HUES48 (cell line): ENCODE results near the gene NCK2.

Experiments used
- H3K27ac ChIP-seq: one replicate; pipeline ENCODE4 v1.7.0; 2013; ENCODE audit warnings: low read depth, low read length, inconsistent platforms
- H3K27me3 ChIP-seq: 2 replicates; pipeline ENCODE4 v1.6.1; 2013; ENCODE audit warnings: mild to moderate bottlenecking, low read length; ENCODE audit not compliant: control insufficient read depth, insufficient read depth
- H3K36me3 ChIP-seq: 2 replicates; pipeline ENCODE4 v1.6.1; 2013; ENCODE audit warnings: low read length; ENCODE audit not compliant: control insufficient read depth, insufficient read depth
- H3K4me1 ChIP-seq: 2 replicates; pipeline ENCODE4 v1.6.1; 2013; ENCODE audit warnings: mild to moderate bottlenecking, low read length; ENCODE audit not compliant: control insufficient read depth, insufficient read depth
- H3K4me3 ChIP-seq: 2 replicates; pipeline ENCODE4 v1.5.1; 2013; ENCODE audit warnings: mild to moderate bottlenecking, low read depth, low read length
- H3K9ac ChIP-seq: 2 replicates; pipeline ENCODE4 v1.6.1; 2013; ENCODE audit warnings: mild to moderate bottlenecking, low read depth, low read length, moderate library complexity
- H3K9me3 ChIP-seq: 2 replicates; pipeline ENCODE4 v1.6.1; 2013; ENCODE audit warnings: low read length; ENCODE audit not compliant: control insufficient read depth, insufficient read depth

The NCK2 gene

GRCh38 chr2:105853354-105854088, 108.8 kb downstream of the NCK2 start:
- Histone ChIP-seq H3K9me3 (no peaks in the 10 kb centered on the region), H3K27ac (no peak overlapping the region), H3K9ac (no peak overlapping the region), H3K4me1 (peaks cover 17% of the 10 kb centered on the region), H3K36me3 (peaks cover 7% of the 10 kb centered on the region; the same call in 1 of the 2 replicates), H3K4me3 (no peak overlapping the region), H3K27me3 (no peaks in the 10 kb centered on the region)

GRCh38 chr2:105854972-105855371, 110.3 kb downstream of the NCK2 start:
- Histone ChIP-seq H3K4me3 (no peak overlapping the region), H3K27ac (no peak overlapping the region), H3K36me3 (peaks cover 7% of the 10 kb centered on the region; the same call in 1 of the 2 replicates)

GRCh38 chr2:105856581-105856980, 111.9 kb downstream of the NCK2 start:
- no peak overlapping the region for H3K27ac ChIP-seq

More at GRCh38 chr2:105854972-105855371, 110.3 kb downstream of the NCK2 start:
- Histone ChIP-seq H3K27me3 (no peaks in the 10 kb centered on the region), H3K4me1 (peaks cover 17% of the 10 kb centered on the region), H3K9me3 (no peaks in the 10 kb centered on the region), H3K9ac (no peak overlapping the region)

GRCh38 chr2:105857076-105857740, 112.5 kb downstream of the NCK2 start:
- no peak overlapping the region for H3K4me3 ChIP-seq
- no peaks in the 10 kb centered on the region for H3K9me3 ChIP-seq
- peaks cover 10% of the 10 kb centered on the region; the same call in 1 of the 2 replicates for H3K36me3 ChIP-seq
- no peak overlapping the region for H3K9ac ChIP-seq
- H3K27ac ChIP-seq, result peak overlapping the region; percentile 49
- H3K27me3 ChIP-seq, result no peaks in the 10 kb centered on the region
- peaks cover 17% of the 10 kb centered on the region for H3K4me1 ChIP-seq

More at GRCh38 chr2:105856581-105856980, 111.9 kb downstream of the NCK2 start:
- Histone ChIP-seq H3K36me3 (peaks cover 10% of the 10 kb centered on the region; the same call in 1 of the 2 replicates), H3K4me3 (no peak overlapping the region), H3K4me1 (peaks cover 17% of the 10 kb centered on the region), H3K9me3 (no peaks in the 10 kb centered on the region), H3K27me3 (no peaks in the 10 kb centered on the region), H3K9ac (no peak overlapping the region)

- H3K4me1 ChIP-seq, result peaks cover 13% of the 10 kb centered on the region
- no peaks in the 10 kb centered on the region for H3K9me3 ChIP-seq
- H3K4me3 ChIP-seq, result no peak overlapping the region
- H3K36me3 ChIP-seq, result peaks cover 10% of the 10 kb centered on the region; the same call in 1 of the 2 replicates
- H3K27ac ChIP-seq, result no peak overlapping the region
- H3K27me3 ChIP-seq, result no peaks in the 10 kb centered on the region
- no peak overlapping the region for H3K9ac ChIP-seq
Observed at GRCh38 chr2:105858868-105859693, 114.4 kb downstream of the NCK2 start.

- H3K27ac ChIP-seq, result no peak overlapping the region
- peaks cover 17% of the 10 kb centered on the region for H3K4me1 ChIP-seq
- peaks cover 10% of the 10 kb centered on the region; the same call in 1 of the 2 replicates for H3K36me3 ChIP-seq
- no peaks in the 10 kb centered on the region for H3K27me3 ChIP-seq
- H3K9ac ChIP-seq, result no peak overlapping the region
- H3K9me3 ChIP-seq, result no peaks in the 10 kb centered on the region
- H3K4me3 ChIP-seq, result no peak overlapping the region
Observed at GRCh38 chr2:105859694-105859951, 114.9 kb downstream of the NCK2 start.

GRCh38 chr2:105860567-105860966, 115.9 kb downstream of the NCK2 start:
- H3K4me1 ChIP-seq, result peaks cover 25% of the 10 kb centered on the region
- H3K9me3 ChIP-seq, result no peaks in the 10 kb centered on the region
- H3K4me3 ChIP-seq, result no peak overlapping the region
- no peaks in the 10 kb centered on the region for H3K27me3 ChIP-seq
- H3K27ac ChIP-seq, result no peak overlapping the region
- H3K36me3 ChIP-seq, result peaks cover 2% of the 10 kb centered on the region; the same call in 1 of the 2 replicates
- H3K9ac ChIP-seq, result no peak overlapping the region

- H3K27ac ChIP-seq, result no peak overlapping the region
- peaks cover 2% of the 10 kb centered on the region; the same call in 1 of the 2 replicates for H3K36me3 ChIP-seq
- H3K9me3 ChIP-seq, result no peaks in the 10 kb centered on the region
- H3K4me1 ChIP-seq, result peaks cover 25% of the 10 kb centered on the region
- no peak overlapping the region for H3K4me3 ChIP-seq
- no peaks in the 10 kb centered on the region for H3K27me3 ChIP-seq
- H3K9ac ChIP-seq, result no peak overlapping the region
Observed at GRCh38 chr2:105861200-105861599, 116.5 kb downstream of the NCK2 start.

GRCh38 chr2:105862843-105863242, 118.1 kb downstream of the NCK2 start:
- H3K9me3 ChIP-seq, result no peaks in the 10 kb centered on the region
- no peak overlapping the region for H3K9ac ChIP-seq
- no peak overlapping the region for H3K27ac ChIP-seq
- peaks cover 13% of the 10 kb centered on the region; the same call in 1 of the 2 replicates for H3K4me1 ChIP-seq
- H3K27me3 ChIP-seq, result no peaks in the 10 kb centered on the region
- peaks cover 2% of the 10 kb centered on the region; the same call in 1 of the 2 replicates for H3K36me3 ChIP-seq
- no peak overlapping the region for H3K4me3 ChIP-seq

- no peak overlapping the region for H3K9ac ChIP-seq
- H3K9me3 ChIP-seq, result no peaks in the 10 kb centered on the region
- H3K27ac ChIP-seq, result no peak overlapping the region
- no peak overlapping the region for H3K4me3 ChIP-seq
- H3K36me3 ChIP-seq, result peaks cover 2% of the 10 kb centered on the region; the same call in 1 of the 2 replicates
- H3K4me1 ChIP-seq, result peaks cover 13% of the 10 kb centered on the region; the same call in 1 of the 2 replicates
- H3K27me3 ChIP-seq, result no peaks in the 10 kb centered on the region
Observed at GRCh38 chr2:105864262-105864661, 119.5 kb downstream of the NCK2 start.
